IPS-NIHi7 (cell line): ENCODE results near the gene SHTN1.

Experiments used
- DNase-seq: peaks from one replicate; pipeline ENCODE4 v3.0.0; 2012; ENCODE audit warnings: mixed read lengths; ENCODE audit errors: extremely low spot score

Gene SHTN1

DNA sequence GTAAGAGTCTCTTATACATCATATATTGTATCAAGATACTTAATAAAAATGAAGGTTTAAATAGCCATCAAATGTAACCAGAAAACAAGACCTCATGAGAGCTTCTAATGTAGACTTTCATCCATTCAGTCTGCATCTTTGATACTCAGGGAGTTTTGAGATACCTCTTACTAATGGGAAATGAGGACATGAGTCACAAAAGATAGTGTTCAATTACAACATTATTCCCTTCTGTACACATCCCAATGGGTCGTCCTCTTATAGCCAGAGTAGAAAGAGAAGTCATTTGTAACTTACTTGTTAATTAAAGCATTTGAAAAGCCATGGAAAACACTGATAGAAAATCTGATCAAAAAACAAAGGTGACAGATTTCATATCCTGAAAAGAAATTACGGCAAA is 19.4 kb downstream of the SHTN1 start:
- DNase-seq, result no peak

DNA sequence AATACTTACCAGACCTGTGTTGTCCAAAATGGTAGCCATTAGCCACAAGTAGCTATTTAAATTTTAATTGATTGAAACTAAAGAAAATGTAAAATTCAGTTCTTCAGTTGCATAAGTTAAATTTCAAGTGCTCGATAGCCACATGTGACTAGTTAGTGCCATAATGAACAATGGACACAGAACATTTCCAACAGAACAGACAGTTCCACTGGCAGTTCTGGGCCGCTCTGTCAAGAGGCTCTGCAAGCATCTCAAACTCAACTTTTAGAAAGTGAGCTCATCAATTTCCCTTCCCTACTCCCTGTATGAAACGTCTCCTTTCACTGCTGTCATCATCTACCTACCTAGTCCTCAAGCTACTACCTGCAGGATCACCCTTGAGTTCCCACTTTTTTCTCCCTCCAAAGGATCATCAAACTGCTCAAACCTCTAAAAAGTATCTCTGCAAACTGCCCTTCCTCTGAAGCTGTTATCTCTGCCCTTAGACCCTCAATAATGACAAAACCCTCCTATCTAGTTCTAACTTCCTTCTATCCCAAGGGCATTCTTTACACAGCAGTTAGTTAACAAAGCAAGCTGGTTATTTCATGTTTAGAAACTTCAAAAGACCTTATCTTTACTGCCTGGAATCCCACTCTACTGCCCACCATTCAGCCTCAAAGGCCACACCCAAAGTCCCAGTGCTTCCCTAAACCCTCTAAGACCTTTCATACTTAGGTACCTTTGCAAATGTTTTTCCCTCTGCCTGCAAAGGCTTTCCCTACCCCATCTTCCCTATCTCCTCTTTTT is 20.6 kb downstream of the SHTN1 start:
- no peak for DNase-seq

DNA sequence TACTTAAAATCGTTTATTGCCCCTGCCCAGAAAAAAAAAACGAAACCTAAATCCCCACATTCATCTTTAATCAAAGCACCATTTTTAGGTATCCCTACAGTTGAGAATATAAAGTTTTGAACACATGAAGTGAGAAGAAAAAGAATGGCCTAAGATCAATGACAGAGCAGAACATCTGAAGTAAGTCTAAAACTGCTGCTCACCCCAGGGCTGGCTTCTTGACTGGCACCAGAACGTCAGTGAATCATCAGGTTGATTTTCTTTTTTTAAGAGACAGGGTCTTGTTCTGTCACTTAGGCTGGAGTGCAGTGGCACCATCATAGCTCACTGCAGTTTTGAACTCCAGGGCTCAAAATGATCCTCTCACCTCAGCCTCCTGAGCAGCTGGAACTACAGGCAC is 24.9 kb downstream of the SHTN1 start:
- DNase-seq, result no peak

DNA sequence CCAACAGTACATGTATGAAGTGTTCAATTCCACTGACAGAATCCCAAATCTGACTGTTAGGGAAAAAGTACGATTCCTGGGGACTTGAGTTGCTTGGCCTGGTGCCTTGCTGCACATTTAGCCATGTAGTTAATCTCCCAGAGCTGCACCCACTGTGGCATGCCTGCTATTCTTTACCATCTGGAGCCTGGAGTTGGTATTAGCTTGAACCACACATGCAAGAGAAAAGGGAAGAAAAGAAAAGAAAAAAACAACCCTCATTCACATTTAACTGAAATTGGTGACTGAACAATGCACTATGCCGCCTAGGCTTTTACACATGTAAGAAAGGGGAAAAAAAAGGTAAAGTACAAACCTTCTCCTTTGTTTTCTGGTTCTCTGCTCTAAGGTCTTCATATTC is 26.1 kb downstream of the SHTN1 start:
- no peak for DNase-seq

DNA sequence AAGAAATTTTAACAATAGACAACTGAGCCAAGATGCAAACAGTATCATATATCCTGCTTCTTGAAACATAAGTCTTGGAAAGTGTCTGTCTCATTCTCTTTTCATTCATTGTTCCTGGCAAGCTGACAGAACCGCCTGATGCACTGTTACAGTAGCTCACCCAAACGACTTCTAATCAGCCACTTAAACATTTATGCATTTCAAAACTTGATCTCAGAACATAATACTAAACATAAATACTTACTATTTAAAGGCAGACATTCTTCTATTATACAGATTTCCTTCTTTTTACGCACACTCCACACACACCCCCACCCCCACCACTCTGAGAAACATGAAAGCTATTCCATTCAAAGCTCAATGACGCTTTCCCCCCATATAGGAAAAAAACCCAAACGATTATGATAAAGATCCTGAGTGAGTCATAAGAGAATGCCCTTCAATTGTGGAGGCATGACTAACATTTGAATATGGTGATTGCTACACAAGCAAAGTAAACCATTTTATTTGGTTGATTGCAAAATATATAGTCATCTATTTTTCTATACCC is 30.5 kb downstream of the SHTN1 start:
- DNase-seq, result no peak

DNA sequence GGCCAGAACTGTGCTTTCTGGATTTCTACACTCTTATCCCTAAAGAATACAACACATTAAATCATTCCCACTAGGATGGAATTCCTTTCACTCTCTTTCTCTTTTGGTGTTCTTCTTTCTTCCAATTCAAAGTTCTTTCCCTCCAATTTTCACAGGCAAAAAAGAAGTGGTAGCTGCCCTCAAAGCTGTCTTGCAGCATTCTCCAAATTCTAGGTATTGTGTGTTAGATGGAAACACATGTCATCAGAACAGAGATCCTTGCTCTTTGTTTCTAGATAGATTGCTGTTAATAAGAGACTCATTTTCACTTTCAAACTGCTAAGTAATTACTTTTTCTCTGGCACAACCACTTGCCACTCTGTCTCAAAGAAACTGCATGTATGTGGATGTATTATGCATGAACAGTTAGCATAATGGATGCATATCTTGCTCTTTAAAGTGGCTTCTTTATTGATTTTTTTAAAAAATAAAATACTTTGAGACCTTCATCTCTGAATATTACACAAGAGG is 31.0 kb downstream of the SHTN1 start:
- no peak for DNase-seq

DNA sequence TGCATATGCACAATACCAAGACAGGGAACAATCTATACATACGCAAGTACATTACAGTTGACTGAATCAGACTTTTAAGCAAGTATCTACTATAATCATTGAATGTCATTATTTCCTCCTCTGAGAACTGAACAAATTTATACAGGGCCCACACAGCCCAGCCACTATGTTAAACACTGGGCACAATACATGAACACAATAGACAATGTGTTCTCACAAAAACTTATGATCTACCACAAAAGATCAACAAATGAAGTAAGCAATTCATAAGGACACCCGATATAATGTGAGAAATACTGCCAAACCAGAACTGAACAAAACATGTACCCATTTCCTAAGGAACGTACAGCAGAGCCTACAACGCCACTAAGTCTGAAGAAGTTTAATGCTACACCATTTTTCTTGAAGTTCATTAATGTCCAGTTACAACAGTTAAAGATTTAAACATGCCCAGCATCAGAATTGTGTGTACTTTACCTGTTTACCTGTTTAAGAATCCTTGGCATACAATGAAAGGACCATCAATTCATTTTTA is 31.5 kb downstream of the SHTN1 start:
- no peak for DNase-seq

DNA sequence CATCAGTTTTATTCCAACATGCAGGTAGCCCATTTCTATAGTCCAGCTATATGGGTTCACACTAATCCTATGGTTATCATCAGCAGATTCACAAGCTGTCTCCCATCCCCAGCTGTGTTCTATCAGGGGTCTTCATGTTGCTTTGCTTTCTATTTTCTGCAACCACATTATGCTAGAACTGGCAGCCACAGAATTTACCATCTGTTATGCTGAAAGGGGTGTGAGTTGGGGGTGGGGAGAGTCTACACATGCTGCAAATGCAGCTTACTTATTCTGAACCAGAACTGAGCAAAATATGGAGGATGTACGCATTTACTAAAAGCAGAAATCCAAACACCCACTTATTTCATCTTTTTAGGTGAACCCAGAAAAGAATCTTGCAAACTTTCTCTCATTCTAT is 32.9 kb downstream of the SHTN1 start:
- DNase-seq, result no peak

DNA sequence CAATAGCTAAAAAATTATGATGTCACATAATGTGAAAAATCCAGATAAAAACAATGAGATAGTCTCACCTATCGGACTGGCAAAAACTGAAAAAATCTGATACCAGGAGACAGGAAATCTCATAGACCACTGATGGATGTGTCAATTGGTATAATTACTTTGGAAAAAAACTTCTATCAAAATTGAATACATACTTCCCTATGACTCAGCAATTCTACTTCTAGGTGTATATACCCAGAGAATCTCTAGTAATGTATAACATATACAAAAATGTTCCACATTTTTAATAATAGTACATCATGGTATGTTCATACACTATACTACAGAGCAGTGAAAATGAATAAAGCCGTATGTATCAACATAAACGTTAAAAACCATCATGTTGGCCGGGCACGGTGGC is 34.9 kb downstream of the SHTN1 start:
- DNase-seq, result no peak

DNA sequence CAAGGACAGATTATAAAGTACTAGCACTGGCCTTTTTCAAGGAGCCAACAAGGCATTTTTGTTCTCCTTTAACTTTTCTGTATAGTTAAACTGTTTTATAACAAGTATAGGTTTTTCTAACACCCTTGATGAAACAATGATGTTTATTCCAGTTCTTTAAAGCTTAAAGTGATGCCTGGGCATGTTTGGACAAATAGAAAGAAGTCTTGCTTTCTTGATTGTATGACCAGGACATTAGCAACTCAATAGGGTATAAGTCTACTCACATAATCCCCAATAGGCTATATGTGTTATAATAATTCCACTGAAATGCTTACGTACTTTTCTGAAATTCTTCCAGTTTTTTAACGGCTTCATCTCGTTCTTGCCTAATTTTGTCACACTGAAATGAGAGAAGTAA is 36.7 kb downstream of the SHTN1 start:
- DNase-seq, result no peak

DNA sequence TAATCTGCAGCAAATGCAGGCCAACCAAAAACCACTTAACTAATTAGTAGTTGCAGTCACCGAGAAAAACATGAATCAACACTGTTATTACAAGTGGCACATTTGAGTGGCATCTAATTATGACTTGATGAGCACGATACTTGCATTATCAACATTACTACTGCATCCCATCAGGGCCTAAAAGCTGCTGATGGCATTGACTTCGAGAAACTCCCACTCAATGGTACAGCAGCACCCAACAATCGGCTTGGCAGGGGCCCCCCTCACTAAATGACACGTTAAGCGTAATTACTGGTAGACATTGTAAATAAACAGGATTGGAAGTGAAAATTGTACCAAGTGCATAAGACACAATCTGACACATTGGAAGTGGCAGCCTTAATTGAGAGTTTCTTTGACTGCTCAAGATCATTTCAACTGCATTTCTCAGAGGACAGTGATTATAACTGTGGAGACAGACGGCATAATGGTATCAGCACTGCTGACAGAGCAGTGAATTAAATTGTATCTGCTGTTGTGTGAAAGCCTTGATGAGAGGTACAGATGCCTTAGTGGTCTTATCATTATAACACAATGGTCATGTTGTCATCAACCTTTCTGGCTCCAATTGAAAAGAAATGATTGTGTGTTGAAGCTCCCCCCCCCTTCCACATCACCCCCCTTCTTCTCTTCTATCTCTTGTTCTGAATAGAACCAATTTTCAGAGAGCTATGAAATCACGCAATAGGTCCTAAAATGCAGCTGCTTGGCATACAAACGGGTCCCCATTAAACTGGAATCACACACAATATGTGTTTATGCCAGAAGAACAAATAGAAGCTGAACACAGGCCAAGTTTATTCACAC is 43.4 kb downstream of the SHTN1 start:
- DNase-seq, result no peak

DNA sequence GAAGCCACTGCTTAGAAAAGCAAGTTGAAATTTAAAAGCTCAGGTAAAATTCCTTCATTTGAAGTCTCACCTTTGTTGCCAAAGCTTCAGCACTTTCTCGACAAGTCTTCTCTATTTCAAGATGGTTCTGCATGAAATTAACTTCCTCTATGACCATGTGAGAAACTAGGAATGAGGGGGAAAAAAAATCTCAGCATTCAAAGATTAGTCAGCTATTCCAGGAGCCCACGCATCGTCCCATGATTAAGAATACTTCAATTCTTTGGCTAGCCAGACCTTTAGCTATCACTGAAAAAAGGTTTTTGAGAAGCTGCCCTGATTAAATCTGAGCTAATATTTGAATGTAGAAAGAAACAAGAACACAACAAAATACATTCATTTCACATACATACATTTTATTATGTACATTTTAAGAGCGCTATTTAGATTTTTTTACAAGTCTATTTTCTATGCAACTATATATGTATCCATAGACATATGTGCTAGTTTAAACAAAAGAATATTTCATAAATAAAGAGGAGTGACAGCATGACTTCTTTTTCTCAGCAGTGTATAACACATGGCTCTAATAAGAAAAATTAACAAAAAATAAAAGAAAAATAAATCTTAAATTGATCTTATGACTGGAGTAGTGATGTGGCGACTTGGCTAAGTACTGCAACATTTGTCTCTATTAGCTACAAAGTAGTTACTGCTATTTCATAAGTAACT is 44.8 kb downstream of the SHTN1 start:
- DNase-seq, result no peak

DNA sequence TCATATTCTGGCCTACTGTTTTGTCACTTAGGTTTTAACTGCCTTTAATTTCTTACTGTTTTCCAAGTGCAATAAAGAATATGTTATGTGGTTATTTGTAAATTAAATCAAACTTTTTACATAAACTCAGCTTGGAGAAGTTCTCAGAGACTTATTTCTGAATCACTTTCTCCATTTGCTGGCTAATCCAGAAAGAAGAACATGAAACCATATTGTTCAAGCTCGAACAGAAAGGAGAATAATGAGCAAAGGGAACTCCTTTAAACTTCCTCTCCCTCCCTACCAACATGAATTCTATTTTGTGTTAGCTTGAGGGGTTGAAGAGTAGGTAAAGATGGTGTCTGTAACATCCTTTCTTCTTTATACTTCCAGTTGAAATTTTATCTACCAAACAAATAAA is 52.3 kb downstream of the SHTN1 start:
- no peak for DNase-seq

DNA sequence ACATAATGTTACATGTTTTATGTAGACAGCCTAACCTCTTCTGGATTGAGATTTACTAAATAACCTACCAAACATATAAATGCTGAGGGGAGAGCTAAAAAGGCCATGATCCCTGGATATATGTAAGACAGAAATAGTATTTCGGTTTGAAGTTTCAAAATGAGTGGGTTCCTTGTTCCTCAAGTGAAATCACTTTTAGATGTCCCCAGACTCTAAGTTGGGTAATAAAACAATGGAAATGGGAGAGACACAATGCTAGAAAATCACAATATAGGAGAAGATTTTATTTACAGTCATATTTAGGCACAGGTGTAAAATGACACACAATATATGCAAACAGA is 56.5 kb downstream of the SHTN1 start:
- no peak for DNase-seq

DNA sequence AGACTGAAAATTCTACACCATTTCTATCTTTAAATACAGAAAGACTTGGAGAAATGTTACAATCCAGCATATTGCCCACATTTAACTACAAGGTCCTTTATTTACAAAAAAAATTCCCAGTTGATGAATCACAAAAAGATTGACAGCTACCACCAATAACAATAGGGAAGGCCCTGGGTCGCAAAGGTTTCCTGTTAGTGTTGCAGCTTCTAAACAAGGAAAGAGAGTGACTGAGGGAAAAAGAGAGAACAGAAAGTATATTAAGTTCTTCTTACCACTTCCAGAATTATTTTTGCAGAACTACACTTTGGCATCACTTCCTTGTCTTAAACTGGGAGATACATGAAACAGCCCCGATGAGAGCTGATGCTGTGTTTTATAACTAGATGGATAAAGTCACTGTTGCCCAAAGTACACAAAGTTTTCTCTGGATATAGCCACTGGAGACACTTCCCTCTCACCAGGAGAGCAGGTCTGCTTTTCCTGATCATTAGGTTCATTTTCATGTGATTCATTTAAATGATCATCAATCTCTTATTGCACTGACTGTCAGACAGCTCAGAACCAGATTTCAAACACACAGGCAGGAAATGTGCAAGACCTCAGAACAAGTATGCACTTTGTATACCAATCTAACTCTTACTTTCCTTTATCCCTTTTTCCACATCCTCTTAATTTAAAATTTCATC is 57.0 kb downstream of the SHTN1 start:
- peak; percentile 49 for DNase-seq

DNA sequence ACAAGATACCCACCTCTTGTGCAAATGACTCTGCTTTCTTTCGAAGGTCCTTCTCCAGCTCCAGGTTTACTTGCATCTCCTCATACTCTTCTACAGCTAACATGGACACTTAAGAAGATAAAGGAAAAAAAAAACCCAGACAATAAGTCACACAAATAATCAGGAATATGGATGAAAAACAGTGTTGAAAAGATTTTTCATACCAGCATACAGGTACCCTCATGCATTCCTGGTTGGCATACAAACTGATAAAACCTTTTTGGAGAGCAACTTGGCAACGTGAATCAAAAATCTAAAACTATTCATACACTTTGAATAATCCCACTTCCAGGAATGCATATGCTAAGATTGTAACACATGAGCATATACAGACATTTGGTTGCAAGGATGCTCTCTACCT is 60.1 kb downstream of the SHTN1 start:
- DNase-seq, result no peak

DNA sequence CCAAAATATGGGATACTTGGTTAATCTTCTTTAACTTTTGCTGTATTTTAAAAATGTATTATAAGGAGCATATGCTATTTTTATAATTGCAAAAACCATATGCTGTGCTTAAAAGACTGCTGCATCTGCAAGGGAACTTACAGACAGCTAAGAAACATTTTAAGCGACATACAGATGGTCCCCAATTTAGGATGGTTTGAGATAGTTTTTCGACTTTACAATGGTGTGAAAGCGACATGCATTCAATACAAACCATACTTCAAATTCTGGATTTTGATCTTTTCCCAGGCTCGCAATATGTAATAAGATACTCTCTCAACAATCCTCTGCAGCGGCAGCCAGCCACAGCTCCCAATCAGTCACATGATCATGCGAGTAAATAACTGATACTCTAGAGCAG is 73.2 kb downstream of the SHTN1 start:
- no peak for DNase-seq

DNA sequence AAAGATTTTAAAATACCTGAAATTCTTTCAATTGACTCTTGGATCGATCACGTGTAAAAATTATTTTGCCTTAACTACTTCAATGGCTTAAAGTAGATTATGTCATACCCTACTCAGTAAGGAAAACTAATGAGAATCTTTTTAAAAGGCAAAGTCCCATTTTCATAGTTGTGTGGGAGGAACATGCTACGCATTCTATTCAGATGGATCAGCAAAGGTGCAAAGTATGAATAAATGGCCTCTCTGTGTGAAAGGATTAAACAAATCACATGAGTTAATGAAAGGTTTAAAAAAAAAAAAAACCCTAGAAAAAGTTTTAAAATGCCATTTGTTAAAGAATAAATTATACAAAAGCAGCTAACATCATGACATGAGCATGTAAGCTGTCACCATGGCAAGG is 78.6 kb downstream of the SHTN1 start:
- no peak for DNase-seq

DNA sequence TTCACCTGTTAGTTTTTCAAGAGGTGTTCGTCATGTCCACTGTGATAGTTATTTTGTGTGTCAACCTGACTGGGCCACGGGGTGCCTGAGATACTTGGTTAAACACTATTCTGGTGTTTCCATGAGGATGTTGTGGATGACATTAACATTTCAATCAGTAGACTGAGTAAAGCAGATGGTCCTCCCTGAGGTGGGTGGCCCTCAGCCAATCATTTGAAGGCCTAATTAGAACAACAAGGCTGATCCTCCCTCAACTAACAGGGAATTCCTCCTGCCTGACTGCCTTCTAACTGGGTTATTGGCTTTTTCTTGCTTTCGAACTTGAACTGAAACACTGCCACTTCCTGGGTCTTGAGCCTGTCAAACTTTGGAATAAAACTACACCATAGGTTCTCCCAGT is 79.9 kb downstream of the SHTN1 start:
- DNase-seq, result no peak

DNA sequence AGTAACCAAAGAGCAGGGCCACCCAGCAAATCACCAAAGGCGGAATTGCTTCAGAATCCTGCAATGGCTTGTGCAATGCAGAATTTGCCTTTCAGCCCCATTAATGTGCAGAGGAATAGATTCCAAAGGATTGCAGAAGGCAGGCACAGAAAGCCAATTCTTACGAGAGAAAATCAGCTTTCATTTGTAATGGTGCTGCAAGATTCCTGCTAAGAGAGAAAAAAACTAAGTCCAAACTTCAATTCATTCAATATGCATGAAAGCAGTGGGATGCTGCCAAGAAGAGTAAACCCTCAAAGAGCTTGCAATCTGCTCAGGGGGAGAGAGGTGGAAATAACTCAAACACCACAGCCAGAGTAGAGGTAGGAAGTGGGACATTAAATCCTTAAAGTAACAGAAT is 85.3 kb downstream of the SHTN1 start:
- no peak for DNase-seq

DNA sequence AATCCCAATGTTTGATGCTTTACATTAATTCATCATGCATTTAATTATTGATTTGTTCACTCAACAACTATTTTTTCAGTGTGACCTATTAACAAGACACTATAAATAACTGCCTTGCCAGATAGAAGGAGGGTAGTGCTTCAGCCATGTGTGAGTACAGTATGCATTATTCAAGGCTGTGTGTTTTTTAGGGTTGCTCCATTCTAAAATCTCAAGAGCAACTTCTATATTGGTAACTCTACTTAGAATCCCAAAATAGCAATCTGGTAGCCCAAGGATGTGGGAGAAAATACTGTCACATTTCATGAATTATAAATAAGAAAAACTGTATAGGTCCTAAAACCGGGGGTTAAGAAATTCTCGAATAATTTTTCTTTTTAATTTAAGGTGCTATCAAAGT is 85.8 kb downstream of the SHTN1 start:
- no peak for DNase-seq
